WTC11 (cell line): Measurements from ENCODE around the gene ZMIZ1. TPM values are rescaled to one million over a fixed set of nuclear protein-coding genes. Genes with fewer than 3 reads are reported as not detected.

Source experiments
- ATAC-seq: fragments of 200-7000 bp; cut with Tn5 transposase; 2 replicates; pipeline ENCODE4 v1.10.0; 2021; ENCODE audit warnings: mild to moderate bottlenecking, moderate library complexity
- CTCF ChIA-PET: fragments of 300-600 bp; sonication (Branson Sonifier 250); formaldehyde crosslinking; loops from one replicate; lab custom pipeline; 2021; ENCODE audit warnings: antibody characterized with exemption; lab: Charles Lee
- POLR2A ChIA-PET: fragments of 350-600 bp; sonication (Branson Sonifier 250); formaldehyde crosslinking; loops from one replicate; lab custom pipeline; 2021; ENCODE audit warnings: antibody characterized with exemption; lab: Charles Lee
- DNase-seq: peaks from one replicate; pipeline ENCODE4 v3.0.0; 2021; ENCODE audit warnings: low spot score
- H3K27ac Mint-ChIP-seq: 2 replicates; pipeline ENCODE4 v1.8.0; 2021; ENCODE audit warnings: mixed read lengths
- H3K27me3 Mint-ChIP-seq: 2 replicates; pipeline ENCODE4 v1.8.0; 2021; ENCODE audit warnings: low read depth, mild to moderate bottlenecking, moderate library complexity, mixed read lengths
- H3K36me3 Mint-ChIP-seq: 2 replicates; pipeline ENCODE4 v1.8.0; 2021; ENCODE audit warnings: mixed read lengths
- H3K4me1 Mint-ChIP-seq: 2 replicates; pipeline ENCODE4 v1.8.0; 2022; ENCODE audit warnings: mixed read lengths
- H3K4me3 Mint-ChIP-seq: 2 replicates; pipeline ENCODE4 v1.8.0; 2021; ENCODE audit warnings: mild to moderate bottlenecking, moderate library complexity, mixed read lengths
- H3K9me3 Mint-ChIP-seq: 2 replicates; pipeline ENCODE4 v1.8.0; 2021; ENCODE audit warnings: mixed read lengths
- CBFB ChIP-seq: sonication (generic); formaldehyde crosslinking; IDR thresholded peaks from 2 replicates; pipeline ENCODE4 v1.8.1; 2022; ENCODE audit warnings: mild to moderate bottlenecking, low read depth, missing genetic modification reagents
- EMX1 ChIP-seq: fragments of 250-450 bp; sonication (Bioruptor Pico); IDR thresholded peaks from 2 replicates; pipeline ENCODE4 v1.8.0; 2021; ENCODE audit warnings: mild to moderate bottlenecking
- ESRRA ChIP-seq: sonication (generic); formaldehyde crosslinking; IDR thresholded peaks from 2 replicates; pipeline ENCODE4 v1.8.1; 2022; ENCODE audit warnings: mild to moderate bottlenecking, missing genetic modification reagents, borderline replicate concordance
- HMGA2 ChIP-seq: fragments of 250-450 bp; sonication (Bioruptor Pico); IDR thresholded peaks from 2 replicates; pipeline ENCODE4 v1.4.0; 2021; ENCODE audit warnings: mild to moderate bottlenecking, moderate library complexity
- JAZF1 ChIP-seq: fragments of 250-450 bp; sonication (Bioruptor Pico); IDR thresholded peaks from 2 replicates; pipeline ENCODE4 v1.9.0; 2021; ENCODE audit warnings: moderate library complexity, mild to moderate bottlenecking, inconsistent platforms
- SMAD4 ChIP-seq: sonication (generic); formaldehyde crosslinking; IDR thresholded peaks from 2 replicates; pipeline ENCODE4 v1.8.0; 2022; ENCODE audit warnings: mild to moderate bottlenecking, missing genetic modification reagents
- TCF7 ChIP-seq: sonication (generic); formaldehyde crosslinking; IDR thresholded peaks from 2 replicates; pipeline ENCODE4 v1.8.0; 2022; ENCODE audit warnings: mild to moderate bottlenecking, low read depth, missing genetic modification reagents, moderate library complexity
- TEAD1 ChIP-seq: sonication (generic); formaldehyde crosslinking; IDR thresholded peaks from 2 replicates; pipeline ENCODE4 v1.8.0; 2022; ENCODE audit warnings: mild to moderate bottlenecking, missing genetic modification reagents
- ZNF219 ChIP-seq: sonication (generic); formaldehyde crosslinking; IDR thresholded peaks from 2 replicates; pipeline ENCODE4 v1.8.0; 2023; ENCODE audit warnings: missing genetic modification reagents, mild to moderate bottlenecking, borderline replicate concordance
- ZNF423 ChIP-seq: fragments of 250-450 bp; sonication (Bioruptor Pico); IDR thresholded peaks from 2 replicates; pipeline ENCODE4 v2.1.2; 2022; ENCODE audit warnings: mild to moderate bottlenecking, moderate library complexity
- total RNA-seq: library from RNA; stranded (reverse); gene quantifications from 3 replicates; pipeline ENCODE4 v1.2.3, GENCODE V29; 2021
- TF ChIP-seq, protein P1 (sequence below): fragments of 250-450 bp; sonication (Bioruptor Pico); IDR thresholded peaks from 2 replicates; pipeline ENCODE4 v1.9.0; 2021; ENCODE audit warnings: mild to moderate bottlenecking
- TF ChIP-seq, protein P2 (sequence below): sonication (generic); formaldehyde crosslinking; IDR thresholded peaks from 2 replicates; pipeline ENCODE4 v1.8.0; 2022; ENCODE audit warnings: mild to moderate bottlenecking, missing genetic modification reagents
- TF ChIP-seq, protein P3 (sequence below): sonication (generic); formaldehyde crosslinking; IDR thresholded peaks from 2 replicates; pipeline ENCODE4 v1.8.1; 2022; ENCODE audit warnings: mild to moderate bottlenecking, missing genetic modification reagents, moderate library complexity, borderline replicate concordance
- TF ChIP-seq, protein P4 (sequence below): sonication (generic); formaldehyde crosslinking; IDR thresholded peaks from 2 replicates; pipeline ENCODE4 v1.8.0; 2023; ENCODE audit warnings: mild to moderate bottlenecking, missing genetic modification reagents
- TF ChIP-seq, protein P5 (sequence below): sonication (generic); formaldehyde crosslinking; IDR thresholded peaks from 2 replicates; pipeline ENCODE4 v1.8.1; 2023; ENCODE audit warnings: mild to moderate bottlenecking, missing genetic modification reagents, moderate library complexity

The ZMIZ1 gene
- total RNA-seq, 1 experiment from 2014 or later = 44.4 TPM

DNA sequence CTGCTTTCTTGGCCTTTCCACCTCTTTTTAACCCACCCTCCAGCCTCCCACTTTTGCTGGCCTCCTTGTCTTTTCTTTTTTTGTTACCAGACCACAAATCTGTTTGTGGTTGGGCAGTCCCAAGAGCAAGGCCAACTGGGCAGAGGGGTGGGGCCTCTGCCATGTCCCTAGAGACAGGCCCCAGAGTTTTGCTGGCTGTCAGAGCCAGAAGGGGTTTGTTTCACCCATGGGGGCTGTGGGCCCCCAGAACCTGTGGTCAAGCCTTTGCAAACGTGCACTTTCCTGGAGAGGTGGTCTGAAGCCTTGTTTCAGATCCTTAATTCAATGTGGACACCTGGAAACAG, 10.3 kb downstream of the ZMIZ1 start:
- ChIA-PET POLR2A (interaction anchor here (0.6 kb wide), 2 partner anchors 24 to 385 kb away, joined by 3 to 4 read pairs; no protein-coding TSS in a partner anchor), CTCF (interaction anchor here (0.6 to 1.6 kb wide), 4 partner anchors 64 to 212 kb away, joined by 3 to 10 read pairs (median 3); no protein-coding TSS in a partner anchor)
- DNase-seq (no peak), ATAC-seq (no peak)
- Mint-ChIP-seq H3K27me3 (no peaks in the 10 kb centered on the region), H3K4me1 (peaks cover 73% of the 10 kb centered on the region), H3K27ac (no peak overlapping the region), H3K4me3 (no peak overlapping the region), H3K36me3 (no peaks in the 10 kb centered on the region), H3K9me3 (peaks cover 4% of the 10 kb centered on the region; the same call in 1 of the 2 replicates)
- no peak for TF ChIP-seq EMX1
- TF ChIP-seq CBFB (CRISPR knock-in tag) = no peak
- no peak for TF ChIP-seq TCF7 (CRISPR knock-in tag)

DNA sequence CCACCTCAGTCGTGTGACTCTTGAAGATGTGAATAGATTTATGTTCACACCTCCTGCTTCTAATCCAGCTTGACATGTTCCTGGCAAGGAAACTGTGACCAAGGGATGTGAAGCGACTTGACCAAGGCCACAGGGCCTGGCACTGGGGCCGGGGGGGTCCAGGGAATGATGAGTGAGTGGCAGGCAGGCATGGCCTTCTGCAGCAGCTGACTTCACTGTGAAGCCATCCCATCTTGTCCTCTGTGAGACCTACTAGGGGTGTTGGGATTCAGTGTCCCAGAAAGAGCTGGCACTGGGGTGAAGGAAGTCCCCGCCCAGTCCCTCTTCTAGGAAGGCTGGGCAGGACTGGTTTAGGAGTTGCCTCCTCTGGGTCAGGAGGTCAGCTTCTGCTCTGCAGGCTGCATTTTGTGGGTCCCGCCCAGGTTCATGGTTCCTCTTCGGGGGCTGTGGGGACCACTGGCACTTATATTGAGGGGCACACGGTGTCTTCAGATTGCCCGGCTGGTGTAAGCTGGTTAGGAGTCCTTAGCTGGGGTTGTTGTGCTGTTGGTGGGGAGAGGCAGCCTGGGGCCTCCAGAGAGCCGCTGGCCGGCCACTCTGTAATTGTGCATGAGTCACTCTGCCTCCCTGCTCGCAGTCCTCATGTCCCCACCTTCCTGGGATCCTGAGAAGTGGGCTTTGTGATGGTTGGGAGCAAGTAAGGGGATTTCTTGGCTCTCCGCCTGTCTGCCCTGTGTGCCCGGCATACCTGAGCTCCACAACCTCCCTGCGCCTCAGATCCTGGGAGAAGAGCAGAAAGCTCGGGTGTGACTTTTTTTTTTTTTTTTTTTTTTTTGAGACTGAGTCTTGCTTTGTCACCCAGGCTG, 11.0 kb downstream of the ZMIZ1 start:
- POLR2A ChIA-PET = no interaction called here
- ATAC-seq (no peak), DNase-seq (no peak)
- no peaks in the 10 kb centered on the region for H3K27me3 Mint-ChIP-seq
- TF ChIP-seq, protein P1, sequence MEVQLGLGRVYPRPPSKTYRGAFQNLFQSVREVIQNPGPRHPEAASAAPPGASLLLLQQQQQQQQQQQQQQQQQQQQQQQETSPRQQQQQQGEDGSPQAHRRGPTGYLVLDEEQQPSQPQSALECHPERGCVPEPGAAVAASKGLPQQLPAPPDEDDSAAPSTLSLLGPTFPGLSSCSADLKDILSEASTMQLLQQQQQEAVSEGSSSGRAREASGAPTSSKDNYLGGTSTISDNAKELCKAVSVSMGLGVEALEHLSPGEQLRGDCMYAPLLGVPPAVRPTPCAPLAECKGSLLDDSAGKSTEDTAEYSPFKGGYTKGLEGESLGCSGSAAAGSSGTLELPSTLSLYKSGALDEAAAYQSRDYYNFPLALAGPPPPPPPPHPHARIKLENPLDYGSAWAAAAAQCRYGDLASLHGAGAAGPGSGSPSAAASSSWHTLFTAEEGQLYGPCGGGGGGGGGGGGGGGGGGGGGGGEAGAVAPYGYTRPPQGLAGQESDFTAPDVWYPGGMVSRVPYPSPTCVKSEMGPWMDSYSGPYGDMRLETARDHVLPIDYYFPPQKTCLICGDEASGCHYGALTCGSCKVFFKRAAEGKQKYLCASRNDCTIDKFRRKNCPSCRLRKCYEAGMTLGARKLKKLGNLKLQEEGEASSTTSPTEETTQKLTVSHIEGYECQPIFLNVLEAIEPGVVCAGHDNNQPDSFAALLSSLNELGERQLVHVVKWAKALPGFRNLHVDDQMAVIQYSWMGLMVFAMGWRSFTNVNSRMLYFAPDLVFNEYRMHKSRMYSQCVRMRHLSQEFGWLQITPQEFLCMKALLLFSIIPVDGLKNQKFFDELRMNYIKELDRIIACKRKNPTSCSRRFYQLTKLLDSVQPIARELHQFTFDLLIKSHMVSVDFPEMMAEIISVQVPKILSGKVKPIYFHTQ = no peak
- TF ChIP-seq ZNF423 (CRISPR knock-in tag) = no peak
- TF ChIP-seq, all 79 proteins: peak for 0
- H3K4me1 Mint-ChIP-seq = peaks cover 72% of the 10 kb centered on the region
- no peak overlapping the region for H3K27ac Mint-ChIP-seq
- H3K9me3 Mint-ChIP-seq = peaks cover 4% of the 10 kb centered on the region; the same call in 1 of the 2 replicates
- no peaks in the 10 kb centered on the region for H3K36me3 Mint-ChIP-seq
- CTCF ChIA-PET = interaction anchor here (0.9 to 1.6 kb wide), 4 partner anchors 11 to 115 kb away, joined by 4 to 10 read pairs (median 4); no protein-coding TSS in a partner anchor
- no peak overlapping the region for H3K4me3 Mint-ChIP-seq

DNA sequence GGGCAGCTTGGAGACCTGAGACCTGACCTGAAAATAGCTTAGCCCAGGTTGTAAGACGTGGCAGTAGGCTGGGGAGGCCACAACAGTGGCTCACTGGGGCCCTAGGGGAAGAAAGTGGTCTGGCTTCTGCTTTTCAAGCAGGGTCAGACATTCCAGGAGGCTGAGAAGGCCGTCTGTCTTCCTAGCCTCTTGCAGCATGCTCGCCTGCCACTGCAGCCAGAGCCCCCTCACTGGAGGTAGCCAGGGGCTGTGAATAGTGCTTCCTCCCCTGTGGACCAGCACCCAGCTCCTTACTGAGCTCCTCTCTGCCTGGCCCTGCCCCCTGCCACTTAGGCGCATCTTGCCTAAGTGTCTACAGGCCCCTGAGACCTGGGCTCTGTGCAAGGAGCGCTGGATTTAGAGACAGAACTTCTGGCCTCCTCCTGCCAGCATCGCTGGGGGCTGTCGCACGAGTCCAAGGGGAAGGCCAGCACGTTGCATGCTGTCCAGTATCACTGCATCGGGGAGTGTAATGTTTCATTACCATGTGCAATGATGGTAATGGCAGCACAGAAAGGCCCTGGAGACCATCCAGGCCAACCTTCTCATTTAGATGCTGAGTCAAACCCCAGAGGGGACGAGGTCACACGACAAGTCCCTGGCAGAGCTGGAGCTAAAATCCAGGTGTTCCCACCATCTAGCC, 12.7 kb downstream of the ZMIZ1 start:
- no peak for DNase-seq
- CTCF ChIA-PET = interaction anchor here (1.5 kb wide), 1 partner anchor 29 kb away, joined by 4 read pairs; no protein-coding TSS in a partner anchor
- Mint-ChIP-seq H3K27ac (no peak overlapping the region; the same call in 1 of the 2 replicates), H3K36me3 (no peaks in the 10 kb centered on the region), H3K27me3 (no peaks in the 10 kb centered on the region), H3K4me1 (peaks cover 62% of the 10 kb centered on the region), H3K4me3 (no peak overlapping the region), H3K9me3 (peaks cover 4% of the 10 kb centered on the region; the same call in 1 of the 2 replicates)
- ATAC-seq = no peak
- TF ChIP-seq, protein P2, sequence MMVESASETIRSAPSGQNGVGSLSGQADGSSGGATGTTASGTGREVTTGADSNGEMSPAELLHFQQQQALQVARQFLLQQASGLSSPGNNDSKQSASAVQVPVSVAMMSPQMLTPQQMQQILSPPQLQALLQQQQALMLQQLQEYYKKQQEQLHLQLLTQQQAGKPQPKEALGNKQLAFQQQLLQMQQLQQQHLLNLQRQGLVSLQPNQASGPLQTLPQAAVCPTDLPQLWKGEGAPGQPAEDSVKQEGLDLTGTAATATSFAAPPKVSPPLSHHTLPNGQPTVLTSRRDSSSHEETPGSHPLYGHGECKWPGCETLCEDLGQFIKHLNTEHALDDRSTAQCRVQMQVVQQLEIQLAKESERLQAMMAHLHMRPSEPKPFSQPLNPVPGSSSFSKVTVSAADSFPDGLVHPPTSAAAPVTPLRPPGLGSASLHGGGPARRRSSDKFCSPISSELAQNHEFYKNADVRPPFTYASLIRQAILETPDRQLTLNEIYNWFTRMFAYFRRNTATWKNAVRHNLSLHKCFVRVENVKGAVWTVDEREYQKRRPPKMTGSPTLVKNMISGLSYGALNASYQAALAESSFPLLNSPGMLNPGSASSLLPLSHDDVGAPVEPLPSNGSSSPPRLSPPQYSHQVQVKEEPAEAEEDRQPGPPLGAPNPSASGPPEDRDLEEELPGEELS (CRISPR knock-in tag) = no peak
- TF ChIP-seq, protein P3, sequence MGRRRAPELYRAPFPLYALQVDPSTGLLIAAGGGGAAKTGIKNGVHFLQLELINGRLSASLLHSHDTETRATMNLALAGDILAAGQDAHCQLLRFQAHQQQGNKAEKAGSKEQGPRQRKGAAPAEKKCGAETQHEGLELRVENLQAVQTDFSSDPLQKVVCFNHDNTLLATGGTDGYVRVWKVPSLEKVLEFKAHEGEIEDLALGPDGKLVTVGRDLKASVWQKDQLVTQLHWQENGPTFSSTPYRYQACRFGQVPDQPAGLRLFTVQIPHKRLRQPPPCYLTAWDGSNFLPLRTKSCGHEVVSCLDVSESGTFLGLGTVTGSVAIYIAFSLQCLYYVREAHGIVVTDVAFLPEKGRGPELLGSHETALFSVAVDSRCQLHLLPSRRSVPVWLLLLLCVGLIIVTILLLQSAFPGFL (CRISPR knock-in tag) = no peak
- TF ChIP-seq ZNF423 (CRISPR knock-in tag) = no peak
- POLR2A ChIA-PET = no interaction called here

DNA sequence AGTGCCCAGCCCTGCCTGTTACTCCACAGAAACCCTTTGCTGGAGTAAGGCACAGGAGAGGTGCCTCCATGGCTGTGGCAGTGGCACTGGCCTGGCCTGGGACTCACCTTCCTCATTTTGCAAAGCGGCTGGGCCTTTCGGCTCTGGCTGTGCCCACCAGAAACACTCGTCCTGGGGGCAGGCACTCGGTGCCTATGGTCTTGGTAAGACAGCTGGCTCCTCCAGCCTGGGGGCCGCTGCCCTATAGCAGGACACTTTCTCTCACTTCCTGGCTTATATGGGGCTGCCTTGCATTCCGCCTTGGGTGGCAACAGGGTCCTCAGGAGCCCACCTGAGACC, 13.2 kb downstream of the ZMIZ1 start:
- no peak overlapping the region for H3K4me3 Mint-ChIP-seq
- ATAC-seq (no peak), DNase-seq (no peak)
- peaks cover 4% of the 10 kb centered on the region; the same call in 1 of the 2 replicates for H3K9me3 Mint-ChIP-seq
- CTCF ChIA-PET = no interaction called here
- H3K27me3 Mint-ChIP-seq = no peaks in the 10 kb centered on the region
- no peak overlapping the region for H3K27ac Mint-ChIP-seq
- no peaks in the 10 kb centered on the region for H3K36me3 Mint-ChIP-seq
- H3K4me1 Mint-ChIP-seq = peaks cover 65% of the 10 kb centered on the region
- POLR2A ChIA-PET = no interaction called here
- TF ChIP-seq, protein P4, sequence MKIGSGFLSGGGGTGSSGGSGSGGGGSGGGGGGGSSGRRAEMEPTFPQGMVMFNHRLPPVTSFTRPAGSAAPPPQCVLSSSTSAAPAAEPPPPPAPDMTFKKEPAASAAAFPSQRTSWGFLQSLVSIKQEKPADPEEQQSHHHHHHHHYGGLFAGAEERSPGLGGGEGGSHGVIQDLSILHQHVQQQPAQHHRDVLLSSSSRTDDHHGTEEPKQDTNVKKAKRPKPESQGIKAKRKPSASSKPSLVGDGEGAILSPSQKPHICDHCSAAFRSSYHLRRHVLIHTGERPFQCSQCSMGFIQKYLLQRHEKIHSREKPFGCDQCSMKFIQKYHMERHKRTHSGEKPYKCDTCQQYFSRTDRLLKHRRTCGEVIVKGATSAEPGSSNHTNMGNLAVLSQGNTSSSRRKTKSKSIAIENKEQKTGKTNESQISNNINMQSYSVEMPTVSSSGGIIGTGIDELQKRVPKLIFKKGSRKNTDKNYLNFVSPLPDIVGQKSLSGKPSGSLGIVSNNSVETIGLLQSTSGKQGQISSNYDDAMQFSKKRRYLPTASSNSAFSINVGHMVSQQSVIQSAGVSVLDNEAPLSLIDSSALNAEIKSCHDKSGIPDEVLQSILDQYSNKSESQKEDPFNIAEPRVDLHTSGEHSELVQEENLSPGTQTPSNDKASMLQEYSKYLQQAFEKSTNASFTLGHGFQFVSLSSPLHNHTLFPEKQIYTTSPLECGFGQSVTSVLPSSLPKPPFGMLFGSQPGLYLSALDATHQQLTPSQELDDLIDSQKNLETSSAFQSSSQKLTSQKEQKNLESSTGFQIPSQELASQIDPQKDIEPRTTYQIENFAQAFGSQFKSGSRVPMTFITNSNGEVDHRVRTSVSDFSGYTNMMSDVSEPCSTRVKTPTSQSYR (CRISPR knock-in tag) = no peak
- TF ChIP-seq ZNF219 (CRISPR knock-in tag) (no peak), SMAD4 (CRISPR knock-in tag) (no peak), HMGA2 (CRISPR knock-in tag) (no peak), ESRRA (CRISPR knock-in tag) (no peak), JAZF1 (no peak), TEAD1 (no peak)
- TF ChIP-seq, protein P5, sequence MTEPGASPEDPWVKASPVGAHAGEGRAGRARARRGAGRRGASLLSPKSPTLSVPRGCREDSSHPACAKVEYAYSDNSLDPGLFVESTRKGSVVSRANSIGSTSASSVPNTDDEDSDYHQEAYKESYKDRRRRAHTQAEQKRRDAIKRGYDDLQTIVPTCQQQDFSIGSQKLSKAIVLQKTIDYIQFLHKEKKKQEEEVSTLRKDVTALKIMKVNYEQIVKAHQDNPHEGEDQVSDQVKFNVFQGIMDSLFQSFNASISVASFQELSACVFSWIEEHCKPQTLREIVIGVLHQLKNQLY (CRISPR knock-in tag) = no peak
